Tibial nerve (tissue), 4 donors: ENCODE data around the gene ADAM30. TPM values are rescaled to one million over a fixed set of nuclear protein-coding genes. Genes with fewer than 3 reads are reported as not detected.

Source experiments
- DNase-seq, 2 donors: peaks; one replicate each; pipeline ENCODE4 v3.0.0-alpha.2; 2019; ENCODE audit warnings: low spot score in 2 of 2
- H3K27ac ChIP-seq, 4 donors: fragments of 200-600 bp; sonication (generic) in 3 of 4; one replicate each; pipeline ENCODE4 v1.5.1; 2017 to 2019; ENCODE audit warnings: mild to moderate bottlenecking in 1 of 4
- H3K27me3 ChIP-seq, 2 donors: fragments of 200-600 bp; sonication (generic) in 1 of 2; one replicate each; pipeline versions ENCODE4 v1.5.1 to v1.6.0; 2017 to 2019
- H3K36me3 ChIP-seq, 3 donors: fragments of 200-600 bp; sonication (generic); one replicate each; pipeline ENCODE4 v1.5.1; 2018 to 2019
- H3K4me1 ChIP-seq, 4 donors: fragments of 200-600 bp; sonication (generic) in 3 of 4; one replicate each; pipeline ENCODE4 v1.5.1; 2017 to 2019
- H3K4me3 ChIP-seq, 4 donors: fragments of 200-600 bp; sonication (generic) in 3 of 4; one replicate each; pipeline ENCODE4 v1.5.1; 2017 to 2019; ENCODE audit warnings: mild to moderate bottlenecking in 1 of 4, moderate library complexity in 1 of 4
- H3K9me3 ChIP-seq, 4 donors: fragments of 200-600 bp; sonication (generic) in 3 of 4; one replicate each; pipeline ENCODE4 v1.5.1; 2017 to 2019
- EP300 ChIP-seq, 2 donors: sonication (generic); formaldehyde crosslinking; IDR thresholded peaks; one replicate each; pipeline ENCODE4 v1.6.1; 2017; ENCODE audit warnings: antibody characterized with exemption in 2 of 2, mild to moderate bottlenecking in 1 of 2
- POLR2A ChIP-seq, 2 donors: fragments of 450-650 bp; IDR thresholded peaks; one replicate each; pipeline ENCODE4 v1.6.1; 2017; ENCODE audit warnings: antibody characterized with exemption in 2 of 2, mild to moderate bottlenecking in 2 of 2, moderate library complexity in 2 of 2
- WGBS, 2 donors: methylation state at CpG; one replicate each; pipeline ENCODE4 v1.1.5; 2018; 5-methylcytosine and 5-hydroxymethylcytosine counted together
- total RNA-seq, 4 donors: library from RNA; depleted of rRNA; stranded (reverse); fragments of >200 nt; gene quantifications; one replicate each; pipeline ENCODE4 v1.1.0, GENCODE V29; 2016
- TF ChIP-seq, protein P1 (sequence below), 5 experiments: fragments of 200-600 bp in 3 of 5; fragments of 450-650 bp in 2 of 5; sonication (generic) in 3 of 5; IDR thresholded peaks; one replicate each; pipeline ENCODE4 v1.5.1; 2016 to 2019; ENCODE audit warnings: antibody characterized with exemption in 5 of 5, mild to moderate bottlenecking in 3 of 5, moderate library complexity in 2 of 5

Gene ADAM30
- total RNA-seq, 4 donors from 2014 or later: not detected

DNA sequence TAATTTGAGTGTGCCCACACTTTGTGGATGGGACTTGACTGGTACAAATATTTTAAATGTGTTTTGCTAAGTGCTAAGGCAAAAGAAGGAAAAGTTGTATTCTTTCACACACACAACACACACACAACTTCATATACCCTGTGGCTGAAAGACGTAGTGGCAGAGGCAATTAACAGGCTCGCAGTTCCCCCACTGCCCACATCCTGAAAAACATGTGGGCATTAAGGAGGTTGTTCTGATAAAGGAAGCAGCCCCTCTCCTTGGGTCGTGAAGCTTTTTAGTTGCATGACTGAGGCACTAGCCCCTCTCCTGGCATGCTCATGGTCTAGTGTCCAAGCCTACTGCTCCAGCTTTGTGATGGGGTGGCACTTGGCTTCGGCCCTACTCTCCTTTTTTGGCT is 14.3 kb upstream of the ADAM30 start:
- Histone ChIP-seq H3K27ac (no peak overlapping the region), H3K4me3 (no peak overlapping the region), H3K4me1 (no peaks in the 10 kb centered on the region), H3K36me3 (peaks cover 0 to 18% (median 7%) of the 10 kb centered on the region in 3 donors), H3K27me3 (no peaks in the 10 kb centered on the region), H3K9me3 (no peaks in the 10 kb centered on the region)
- TF ChIP-seq POLR2A (IDR thresholded peaks at IDR 0.05) (no peak), EP300 (IDR thresholded peaks at IDR 0.05) (no peak)
- TF ChIP-seq, protein P1, sequence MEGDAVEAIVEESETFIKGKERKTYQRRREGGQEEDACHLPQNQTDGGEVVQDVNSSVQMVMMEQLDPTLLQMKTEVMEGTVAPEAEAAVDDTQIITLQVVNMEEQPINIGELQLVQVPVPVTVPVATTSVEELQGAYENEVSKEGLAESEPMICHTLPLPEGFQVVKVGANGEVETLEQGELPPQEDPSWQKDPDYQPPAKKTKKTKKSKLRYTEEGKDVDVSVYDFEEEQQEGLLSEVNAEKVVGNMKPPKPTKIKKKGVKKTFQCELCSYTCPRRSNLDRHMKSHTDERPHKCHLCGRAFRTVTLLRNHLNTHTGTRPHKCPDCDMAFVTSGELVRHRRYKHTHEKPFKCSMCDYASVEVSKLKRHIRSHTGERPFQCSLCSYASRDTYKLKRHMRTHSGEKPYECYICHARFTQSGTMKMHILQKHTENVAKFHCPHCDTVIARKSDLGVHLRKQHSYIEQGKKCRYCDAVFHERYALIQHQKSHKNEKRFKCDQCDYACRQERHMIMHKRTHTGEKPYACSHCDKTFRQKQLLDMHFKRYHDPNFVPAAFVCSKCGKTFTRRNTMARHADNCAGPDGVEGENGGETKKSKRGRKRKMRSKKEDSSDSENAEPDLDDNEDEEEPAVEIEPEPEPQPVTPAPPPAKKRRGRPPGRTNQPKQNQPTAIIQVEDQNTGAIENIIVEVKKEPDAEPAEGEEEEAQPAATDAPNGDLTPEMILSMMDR (IDR thresholded peaks at IDR 0.05): no peak
- 69 to 71% methylated on average over 4 of the region's 4 CpGs for WGBS, 2 donors
- no peak for DNase-seq

DNA sequence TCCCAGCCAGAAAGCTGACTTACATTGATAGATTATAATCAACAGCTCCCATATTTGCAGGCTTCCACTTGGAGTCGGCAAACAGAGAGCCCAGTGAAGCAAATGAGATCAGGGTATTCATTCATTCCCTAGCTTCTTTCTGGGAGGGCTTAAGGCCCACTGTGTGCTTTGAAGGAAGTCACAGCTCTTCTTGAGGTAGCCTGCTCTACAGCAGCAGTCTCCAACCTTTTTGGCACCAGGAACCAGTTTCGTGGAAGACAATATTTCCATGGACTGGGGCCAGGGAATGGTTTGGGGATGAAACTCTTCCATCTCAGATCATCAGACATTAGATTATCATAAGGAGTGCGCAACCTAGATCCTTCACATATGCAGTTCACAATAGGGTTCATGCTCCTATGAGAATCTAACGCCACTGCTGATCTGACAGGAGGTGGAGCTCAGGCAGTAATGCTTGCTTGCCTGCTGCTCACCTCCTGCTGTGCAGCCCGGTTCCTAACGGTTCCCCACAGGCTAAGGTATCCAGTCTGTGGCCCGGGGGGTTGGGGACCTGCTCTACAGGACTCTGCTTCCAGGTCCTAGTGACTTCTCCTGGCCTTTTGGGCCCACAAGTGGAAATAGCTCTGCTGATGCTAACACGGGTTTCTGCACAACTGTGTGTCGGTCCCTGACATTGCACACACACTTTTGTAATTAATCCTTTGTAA is 13.7 kb upstream of the ADAM30 start:
- WGBS, 2 donors: 70 to 71% methylated on average over 9 of the region's 9 CpGs
- peaks cover 0 to 4% (median 0%) of the 10 kb centered on the region in 4 donors for H3K9me3 ChIP-seq

DNA sequence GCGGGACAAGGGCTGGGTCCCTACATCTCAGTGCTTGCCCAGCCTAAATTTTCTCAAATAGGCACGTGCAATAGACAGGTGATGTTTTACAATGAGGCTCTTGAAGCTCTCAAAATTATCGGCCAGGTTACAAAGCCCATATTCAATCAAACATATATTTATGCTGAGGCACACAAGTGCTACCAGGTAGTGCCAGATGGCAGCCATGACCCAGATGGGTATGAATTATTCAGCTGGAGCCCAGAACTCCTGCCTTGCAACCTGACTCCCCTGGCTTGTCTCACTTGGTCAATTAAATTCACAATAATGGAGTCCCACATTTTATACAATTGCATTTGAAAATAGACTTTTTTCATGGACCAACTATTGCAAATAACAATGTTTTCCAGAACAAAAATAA is 12.3 kb upstream of the ADAM30 start:
- Histone ChIP-seq H3K36me3 (no peaks in the 10 kb centered on the region), H3K9me3 (peaks cover 0 to 9% (median 0%) of the 10 kb centered on the region in 4 donors), H3K27ac (no peak overlapping the region), H3K4me3 (no peak overlapping the region), H3K4me1 (no peaks in the 10 kb centered on the region), H3K27me3 (no peaks in the 10 kb centered on the region)
- TF ChIP-seq POLR2A (IDR thresholded peaks at IDR 0.05): no peak
- 87 to 92% methylated on average over 3 of the region's 3 CpGs for WGBS, 2 donors
- DNase-seq: no peak

More for the DNA sequence above, 13.7 kb upstream of the ADAM30 start:
- Histone ChIP-seq H3K4me1 (no peaks in the 10 kb centered on the region), H3K27ac (no peak overlapping the region), H3K4me3 (no peak overlapping the region), H3K27me3 (no peaks in the 10 kb centered on the region), H3K36me3 (peaks cover 0 to 13% (median 1%) of the 10 kb centered on the region in 3 donors)
- TF ChIP-seq EP300 (IDR thresholded peaks at IDR 0.05) (no peak), POLR2A (IDR thresholded peaks at IDR 0.05) (no peak)
- TF ChIP-seq, protein P1 (IDR thresholded peaks at IDR 0.05): no peak
- DNase-seq: no peak

DNA sequence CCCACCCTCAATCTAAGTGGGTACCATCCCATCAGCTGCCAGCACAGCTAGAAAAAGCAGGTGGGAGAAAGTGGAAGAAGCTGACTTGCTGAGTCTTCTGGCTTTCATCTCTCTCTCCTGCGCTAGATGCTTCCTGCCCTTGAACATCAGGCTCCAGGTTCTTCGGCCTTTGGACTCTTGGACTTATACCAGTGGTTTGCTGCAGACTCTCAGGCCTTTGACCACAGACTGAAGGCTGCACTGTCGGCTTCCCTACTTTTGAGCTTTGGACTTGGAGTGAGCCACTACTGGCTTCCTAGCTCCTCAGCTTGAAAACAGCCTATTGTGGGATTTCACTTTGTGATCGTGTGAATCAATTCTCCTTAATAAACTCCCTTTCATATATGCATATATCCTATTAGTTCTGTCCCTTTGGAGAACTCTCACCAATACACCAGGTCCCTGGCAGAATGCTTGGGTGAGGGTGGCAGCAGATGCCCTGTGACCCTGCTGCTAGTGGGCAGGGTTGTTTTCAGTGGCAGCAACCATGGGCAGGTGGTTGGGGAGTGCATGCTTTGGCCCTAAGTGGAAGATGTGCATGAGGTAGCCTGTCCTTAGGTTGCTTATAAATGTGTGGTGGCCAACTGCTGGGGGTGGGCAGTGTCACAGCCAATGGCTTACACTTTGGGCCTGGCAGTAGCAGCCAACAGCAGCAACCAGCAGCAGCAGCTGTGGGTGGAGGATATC is 10.8 kb upstream of the ADAM30 start:
- Histone ChIP-seq H3K4me1 (no peaks in the 10 kb centered on the region), H3K27me3 (no peaks in the 10 kb centered on the region), H3K36me3 (no peaks in the 10 kb centered on the region), H3K9me3 (peaks cover 0 to 9% (median 0%) of the 10 kb centered on the region in 4 donors), H3K27ac (no peak overlapping the region), H3K4me3 (no peak overlapping the region)
- DNase-seq: no peak
- WGBS, 2 donors: 92 to 93% methylated on average over 4 of the region's 4 CpGs
- TF ChIP-seq, protein P1 (IDR thresholded peaks at IDR 0.05): no peak
- TF ChIP-seq POLR2A (IDR thresholded peaks at IDR 0.05) (no peak), EP300 (IDR thresholded peaks at IDR 0.05) (no peak)

DNA sequence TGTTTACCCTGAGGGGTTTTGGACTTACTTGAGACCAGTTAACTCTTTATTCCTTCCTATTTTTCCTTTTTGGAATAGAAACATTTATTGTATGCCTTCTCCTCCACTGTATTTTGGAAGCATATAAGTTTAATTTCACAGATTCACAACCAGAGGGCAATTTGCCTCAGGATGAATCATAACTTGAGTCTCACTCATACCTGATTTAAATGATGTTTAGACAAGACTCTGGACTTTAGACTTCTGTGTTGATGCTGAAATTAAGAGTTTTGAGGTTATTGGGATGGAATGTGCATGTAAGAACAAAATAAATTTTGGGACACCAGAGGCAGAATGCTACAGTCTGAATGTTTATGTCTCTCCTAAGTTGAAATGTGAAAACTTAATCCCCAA is 7.1 kb upstream of the ADAM30 start:
- Histone ChIP-seq H3K4me1 (no peaks in the 10 kb centered on the region), H3K4me3 (no peak overlapping the region), H3K27ac (no peak overlapping the region), H3K36me3 (no peaks in the 10 kb centered on the region), H3K9me3 (peaks cover 0 to 9% (median 0%) of the 10 kb centered on the region in 4 donors), H3K27me3 (no peaks in the 10 kb centered on the region)
- no peak for TF ChIP-seq EP300 (IDR thresholded peaks at IDR 0.05)
- TF ChIP-seq, protein P1 (IDR thresholded peaks at IDR 0.05): no peak
- no peak for TF ChIP-seq POLR2A (IDR thresholded peaks at IDR 0.05)
- DNase-seq: no peak
